Measurements from ENCODE around the gene RAB5IF. TPM values are rescaled to one million over a fixed set of nuclear protein-coding genes. Genes with fewer than 3 reads are reported as not detected.

RAB5IF gene
- total and polyA plus RNA-seq, 9 of the 15 experiments (the other 6 are each of a cell fraction or from before 2014, with no cell fraction given) = 26.5 to 198 (median 134) TPM

DNA sequence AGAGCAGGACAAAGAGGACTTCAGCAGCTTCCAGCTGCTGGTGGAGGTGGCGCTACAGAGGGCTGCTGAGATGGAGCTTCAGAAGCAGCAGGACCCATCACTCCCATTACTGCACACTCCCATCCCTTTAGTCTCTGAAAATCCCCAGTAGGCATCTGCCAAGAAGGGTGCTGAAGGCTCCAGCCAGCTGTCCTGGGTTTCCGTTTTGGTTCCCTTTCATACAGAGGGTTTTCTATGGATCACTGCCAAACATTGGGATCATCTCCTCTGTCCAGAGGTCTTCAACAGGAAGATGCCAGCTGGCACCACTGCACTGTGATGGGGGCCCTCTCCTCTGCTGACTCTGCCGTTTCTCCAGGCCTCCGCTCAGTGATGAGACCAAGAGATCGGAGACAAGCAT, 14.3 kb upstream of the RAB5IF start:
- ATAC-seq (no peak), DNase-seq (ENCODE audit: extremely low read depth in 1 of 4, low spot score in 3 of 4) (no peak), FAIRE-seq (no peak)
- Histone ChIP-seq H3K27ac (ENCODE audit: extremely low read depth, low read depth, low read length) (no peak overlapping the region; the same call in 2 of the 3 replicates), H3K4me1 (replicated peaks in 1 of 2; ENCODE audit: control insufficient read depth in 2 of 2, insufficient read depth in 2 of 2, low read length in 2 of 2) (peaks cover 7 to 11% of the 10 kb centered on the region in 2 experiments), H3K9ac (ENCODE audit: insufficient read depth in 1 of 2, low read depth in 2 of 2, low read length in 2 of 2) (peak overlapping the region in 1 of 2 experiments; percentile 82; a peak in 2 of 4 replicates), H2AFZ (ENCODE audit: low read depth, low read length) (no peak overlapping the region), H4K20me1 (replicated peaks; ENCODE audit: control insufficient read depth, insufficient read depth, low read length) (peaks cover 8% of the 10 kb centered on the region; the same call in 1 of the 2 replicates), H3K36me3 (ENCODE audit: control insufficient read depth, insufficient read depth, low read length) (peaks cover 18% of the 10 kb centered on the region; the same call in 2 of the 3 replicates), H3K9me3 (replicated peaks; ENCODE audit: control insufficient read depth, insufficient read depth, low read depth, low read length) (no peaks in the 10 kb centered on the region), H3K9me1 (ENCODE audit: control insufficient read depth, insufficient read depth, low read length) (peaks cover 3% of the 10 kb centered on the region), H3K4me3 (no peak overlapping the region), H3K27me3 (ENCODE audit: control insufficient read depth in 2 of 2, insufficient read depth in 2 of 2, low read length in 2 of 2) (no peaks in the 10 kb centered on the region), H3K4me2 (ENCODE audit: insufficient read depth, low read length) (no peak overlapping the region), H3K79me2 (ENCODE audit: control insufficient read depth, insufficient read depth, low read length) (no peaks in the 10 kb centered on the region)
- no TSS peak for BruUV-seq (replicated peaks)
- POLR2A ChIA-PET = interaction anchor here (0.7 kb wide), 2 partner anchors 15 to 594 kb away, joined by 4 read pairs; no protein-coding TSS in a partner anchor
- intact Hi-C loops (cut with micrococcal nuclease) (no loop called here), in situ Hi-C loops (cut with MboI) (no loop called here)
- 93% methylated on average over 5 of the region's 5 CpGs for WGBS (ENCODE audit: insufficient coverage, low coverage, missing lambda C conversion rate)
- CTCF ChIA-PET (ENCODE audit: low intra/inter-chr PET ratio) = no interaction called here
- TF ChIP-seq, protein P1, sequence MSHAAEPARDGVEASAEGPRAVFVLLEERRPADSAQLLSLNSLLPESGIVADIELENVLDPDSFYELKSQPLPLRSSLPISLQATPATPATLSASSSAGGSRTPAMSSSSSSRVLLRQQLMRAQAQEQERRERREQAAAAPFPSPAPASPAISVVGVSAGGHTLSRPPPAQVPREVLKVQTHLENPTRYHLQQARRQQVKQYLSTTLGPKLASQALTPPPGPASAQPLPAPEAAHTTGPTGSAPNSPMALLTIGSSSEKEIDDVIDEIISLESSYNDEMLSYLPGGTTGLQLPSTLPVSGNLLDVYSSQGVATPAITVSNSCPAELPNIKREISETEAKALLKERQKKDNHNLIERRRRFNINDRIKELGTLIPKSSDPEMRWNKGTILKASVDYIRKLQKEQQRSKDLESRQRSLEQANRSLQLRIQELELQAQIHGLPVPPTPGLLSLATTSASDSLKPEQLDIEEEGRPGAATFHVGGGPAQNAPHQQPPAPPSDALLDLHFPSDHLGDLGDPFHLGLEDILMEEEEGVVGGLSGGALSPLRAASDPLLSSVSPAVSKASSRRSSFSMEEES (CRISPR knock-in tag; IDR thresholded peaks at IDR 0.05) = no peak
- TF ChIP-seq BCLAF1 (IDR thresholded peaks at IDR 0.05; ENCODE audit: borderline replicate concordance in 1 of 2, control insufficient read depth in 1 of 2, low read depth in 2 of 2, low read length in 1 of 2) = no peak
- no peak for TF ChIP-seq C11orf30 (IDR thresholded peaks at IDR 0.05; ENCODE audit: low read depth)
- TF ChIP-seq HMG20B (CRISPR knock-in tag; IDR thresholded peaks at IDR 0.05) = no peak
- TF ChIP-seq TBL1XR1 (IDR thresholded peaks at IDR 0.05; ENCODE audit: low read length in 2 of 2) = no peak
- TF ChIP-seq HDAC3 (IDR thresholded peaks at IDR 0.05; ENCODE audit: borderline replicate concordance, partially characterized antibody) = no peak
- TF ChIP-seq NCOA2 (IDR thresholded peaks at IDR 0.05; ENCODE audit: partially characterized antibody in 2 of 2) = no peak
- TF ChIP-seq RB1 (IDR thresholded peaks at IDR 0.05; ENCODE audit: low read depth) = no peak
- no peak for TF ChIP-seq JUN (IDR thresholded peaks at IDR 0.05; ENCODE audit: borderline replicate concordance, low read depth, low read length)
- no peak for TF ChIP-seq JUN (CRISPR knock-in tag; IDR thresholded peaks at IDR 0.05; ENCODE audit: borderline replicate concordance)
- no peak for TF ChIP-seq CREB5 (CRISPR knock-in tag; IDR thresholded peaks at IDR 0.05)
- TF ChIP-seq, protein P2, sequence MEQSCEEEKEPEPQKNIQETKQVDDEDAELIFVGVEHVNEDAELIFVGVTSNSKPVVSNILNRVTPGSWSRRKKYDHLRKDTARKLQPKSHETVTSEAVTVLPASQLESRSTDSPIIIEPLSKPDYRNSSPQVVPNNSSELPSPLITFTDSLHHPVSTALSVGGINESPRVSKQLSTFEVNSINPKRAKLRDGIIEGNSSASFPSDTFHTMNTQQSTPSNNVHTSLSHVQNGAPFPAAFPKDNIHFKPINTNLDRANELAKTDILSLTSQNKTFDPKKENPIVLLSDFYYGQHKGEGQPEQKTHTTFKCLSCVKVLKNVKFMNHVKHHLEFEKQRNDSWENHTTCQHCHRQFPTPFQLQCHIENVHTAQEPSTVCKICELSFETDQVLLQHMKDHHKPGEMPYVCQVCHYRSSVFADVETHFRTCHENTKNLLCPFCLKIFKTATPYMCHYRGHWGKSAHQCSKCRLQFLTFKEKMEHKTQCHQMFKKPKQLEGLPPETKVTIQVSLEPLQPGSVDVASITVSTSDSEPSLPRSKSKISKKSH (CRISPR knock-in tag; IDR thresholded peaks at IDR 0.05) = no peak
- TF ChIP-seq TCF15 (CRISPR knock-in tag; IDR thresholded peaks at IDR 0.05) = no peak
- TF ChIP-seq ZNF124 (CRISPR knock-in tag; IDR thresholded peaks at IDR 0.05) = no peak

All from K562 (cell line).